Measurements from ENCODE around the gene NPDC1.

The NPDC1 gene

DNA sequence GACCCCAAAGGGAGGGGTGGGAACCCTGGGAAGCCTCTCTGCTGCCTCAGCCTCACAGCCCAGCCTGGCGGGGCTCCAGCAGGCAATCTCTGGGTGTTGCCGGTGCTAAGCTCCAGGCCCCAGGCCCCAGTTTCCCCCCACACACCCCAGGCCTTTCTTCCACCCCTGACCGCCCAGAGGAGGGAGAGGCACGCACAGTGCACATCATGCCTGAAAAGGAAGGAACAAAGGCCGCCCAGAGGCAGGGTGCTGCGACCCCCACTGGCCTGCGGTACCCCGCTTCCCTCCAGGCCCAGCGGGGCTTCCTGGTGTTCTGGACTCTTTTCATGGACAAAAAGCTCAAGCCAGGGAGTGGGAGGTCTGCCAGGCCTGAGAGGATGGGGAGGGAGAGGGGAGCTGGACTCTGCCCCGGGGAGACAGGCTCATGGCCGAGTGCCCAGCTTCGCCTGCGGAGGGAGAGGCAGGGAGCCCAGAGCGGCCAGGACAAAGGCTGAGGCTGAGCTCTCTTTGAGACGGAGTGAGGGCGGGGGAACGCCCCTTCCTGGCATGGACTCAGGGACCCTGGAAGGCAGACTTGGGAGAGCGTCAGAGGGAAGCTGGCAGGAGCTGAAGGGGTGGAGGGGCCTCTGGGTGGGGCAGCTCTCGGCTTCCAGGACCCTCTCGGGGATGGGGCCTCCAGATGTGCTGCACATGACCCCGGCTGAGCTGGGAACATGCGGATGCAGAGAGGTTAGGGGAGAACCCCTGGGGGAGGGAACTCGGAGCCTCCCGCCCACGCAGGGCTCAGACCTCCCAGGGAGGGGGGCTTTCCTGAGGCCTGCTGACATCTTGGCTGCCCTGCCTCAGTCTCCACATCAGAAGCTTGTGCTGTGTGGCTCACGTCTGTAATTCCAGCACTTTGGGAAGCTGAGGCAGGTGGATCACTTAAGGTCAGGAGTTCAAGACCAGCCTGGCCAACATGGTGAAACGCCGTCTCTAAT is 9.7 kb upstream of the NPDC1 start:
- no peak for DNase-seq

DNA sequence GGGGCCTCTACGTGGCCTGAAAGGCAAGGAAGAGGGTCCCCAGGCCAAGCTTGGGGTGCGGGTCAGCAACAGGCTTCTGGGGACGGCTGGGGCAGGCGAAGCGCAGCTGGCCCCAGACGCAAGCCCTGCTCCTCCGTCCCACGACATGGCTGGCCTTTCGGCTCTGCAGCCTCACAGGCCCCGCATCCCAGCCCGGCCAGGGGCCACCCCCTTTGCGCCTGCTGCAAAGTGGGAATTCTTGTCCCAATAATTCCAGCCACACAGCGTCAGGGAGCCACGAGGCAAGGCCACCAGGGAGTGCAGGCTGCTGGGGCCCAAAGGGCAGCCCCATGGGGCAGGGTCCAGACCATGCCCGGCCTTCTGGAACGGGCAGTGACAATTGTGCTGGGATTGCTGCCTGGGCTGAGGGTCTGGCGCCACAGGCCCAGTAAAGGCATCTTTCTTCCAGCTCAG is 9.0 kb upstream of the NPDC1 start:
- DNase-seq = no peak

DNA sequence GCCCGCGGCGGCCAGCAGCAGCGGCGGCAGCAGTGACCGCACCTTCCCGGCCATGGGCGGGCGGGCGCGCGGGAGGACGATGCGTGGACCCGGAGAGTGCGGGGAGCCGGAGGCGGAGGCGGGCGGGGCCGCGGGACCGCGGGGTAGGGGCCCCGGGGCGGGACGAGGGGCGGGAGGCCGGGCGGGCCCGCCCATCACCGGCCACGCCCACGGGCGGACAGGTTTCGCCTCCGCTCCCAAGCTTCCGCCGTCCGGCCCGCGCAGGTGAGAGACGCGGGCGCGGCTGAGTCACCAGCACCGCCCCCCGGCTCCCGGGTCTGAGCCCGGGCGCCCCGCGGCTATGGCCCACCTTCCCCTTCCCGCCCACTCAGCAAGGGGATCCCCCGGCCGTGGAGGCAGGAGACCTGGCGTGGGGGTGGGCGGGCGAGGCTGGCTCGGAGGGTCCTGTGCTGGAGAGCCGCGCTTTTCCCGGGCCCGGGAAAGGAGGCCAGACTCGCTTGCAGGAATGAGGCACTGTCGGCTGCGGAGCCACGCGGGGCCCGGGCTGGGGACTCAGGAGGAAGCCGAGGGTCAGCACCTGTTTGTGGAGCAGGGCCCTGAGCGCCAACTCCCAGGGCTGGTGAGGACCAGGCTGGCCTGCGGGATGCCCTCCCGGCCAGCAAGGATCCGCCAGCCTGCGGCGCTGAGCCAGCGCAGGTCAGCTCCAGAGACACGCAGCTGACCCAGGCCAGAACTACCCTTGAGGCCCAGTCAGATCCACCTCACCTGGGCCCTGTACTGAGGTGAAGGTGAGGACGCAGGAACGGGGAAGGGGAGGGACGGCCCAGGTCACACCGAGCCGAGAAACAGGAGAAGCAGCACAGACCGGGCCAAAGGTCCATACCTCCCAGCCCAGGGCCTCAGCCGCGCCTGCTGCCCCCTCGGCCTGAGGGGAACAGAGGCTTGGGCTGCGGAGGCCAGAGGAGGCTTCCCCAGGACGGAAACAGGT is 8.3 kb upstream of the NPDC1 start, which contains the start of gene ENTPD2:
Gene ENTPD2, minus strand, starts transcription at position 118 of the 988 bp plus-strand sequence. Its CDS starts 64 bp downstream, at position 54.
- peak; percentile 37 for DNase-seq

DNA sequence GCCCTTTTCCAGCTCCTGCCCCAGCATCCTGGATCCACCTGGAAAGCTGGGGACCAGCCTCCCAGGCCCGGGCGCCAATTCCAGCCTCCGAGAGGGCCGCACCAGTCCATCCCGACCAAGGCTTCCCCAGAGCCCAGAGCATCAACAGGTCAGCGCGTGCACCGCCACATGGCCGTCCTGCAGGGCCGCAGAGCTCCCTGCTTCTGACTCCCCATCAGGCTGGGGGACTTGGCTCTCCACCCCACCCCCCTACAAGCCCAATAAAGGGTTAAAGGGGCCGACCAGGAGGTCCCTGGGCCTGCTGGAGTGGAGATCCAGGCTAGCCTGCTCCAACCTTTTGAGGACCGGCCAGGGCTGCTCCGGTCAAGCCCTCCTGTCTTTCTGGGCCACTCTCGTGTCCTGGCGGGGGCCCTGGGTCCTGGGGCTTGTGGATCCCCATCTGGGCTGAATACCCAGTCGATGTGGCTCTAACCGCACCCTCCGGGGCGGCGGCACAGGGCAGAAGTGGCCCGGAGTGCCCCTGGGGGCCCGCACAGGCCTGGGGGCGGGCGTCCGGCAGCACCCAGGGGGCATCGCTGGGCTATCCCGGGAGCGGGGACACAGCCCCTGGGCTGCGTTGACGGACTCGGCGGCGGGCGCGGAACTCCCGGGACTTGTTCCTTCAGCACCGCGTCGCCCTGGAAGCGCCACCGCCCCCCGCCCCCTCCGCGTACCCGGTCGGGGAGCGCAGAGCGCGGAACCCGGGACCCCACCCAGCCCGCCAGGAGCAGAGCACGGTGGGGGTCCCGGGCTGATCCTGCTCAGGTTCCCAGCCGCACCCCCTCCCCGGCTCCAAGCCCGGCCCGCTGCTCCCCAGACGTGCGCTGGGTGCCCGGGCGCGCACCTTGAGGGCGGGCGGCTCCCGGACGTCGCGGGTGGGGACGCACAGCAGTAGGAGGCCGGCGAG is 7.3 kb upstream of the NPDC1 start:
- no peak for DNase-seq

DNA sequence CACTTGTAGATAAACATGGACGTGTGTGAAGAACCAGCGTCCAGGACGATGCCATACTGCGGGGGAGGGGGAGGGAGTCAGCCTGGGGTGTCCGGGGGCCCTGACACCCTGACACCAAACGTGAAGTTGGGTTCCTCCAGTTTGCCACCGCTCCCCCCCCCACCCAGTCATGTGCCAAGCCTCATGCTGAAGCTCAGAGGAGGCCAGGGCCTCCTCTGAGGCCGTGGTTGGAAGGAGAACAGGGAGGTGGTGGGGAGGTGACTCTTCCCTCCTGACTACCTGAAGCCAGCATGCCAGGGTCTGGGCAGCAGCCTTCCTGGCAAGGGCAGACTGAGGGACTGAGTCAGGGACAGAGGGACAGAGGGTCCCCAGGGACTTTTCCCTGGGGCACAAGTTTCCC is 6.3 kb upstream of the NPDC1 start:
- DNase-seq = no peak

DNA sequence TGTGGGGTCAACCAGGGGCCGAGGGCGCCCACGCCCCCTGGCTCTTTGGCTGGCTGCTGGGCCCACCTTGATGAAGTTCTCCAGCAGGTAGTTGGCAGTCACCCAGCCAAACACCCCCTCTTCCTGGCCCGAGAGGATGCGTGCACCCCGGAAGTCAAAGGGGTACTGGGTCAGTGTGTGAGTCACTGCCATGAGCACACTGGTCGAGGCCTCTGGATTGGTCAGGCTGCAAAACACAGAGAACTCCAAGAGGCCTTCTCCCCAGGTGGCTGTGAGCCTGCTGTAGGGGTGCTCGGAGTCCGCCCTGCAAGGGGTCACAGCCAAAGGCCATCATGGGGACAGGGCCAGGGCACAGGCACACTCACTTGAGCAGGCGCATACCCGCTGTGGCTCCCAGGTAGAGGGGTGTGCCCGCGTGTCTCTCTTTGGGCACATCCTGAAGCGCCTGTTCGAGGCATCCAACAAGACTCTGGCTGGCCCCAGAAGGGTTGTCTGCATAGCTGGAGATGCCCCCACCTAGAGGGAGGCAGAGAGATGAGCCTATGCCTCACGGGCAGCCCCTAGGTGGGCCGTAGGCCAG is 5.3 kb upstream of the NPDC1 start:
- no peak for DNase-seq

DNA sequence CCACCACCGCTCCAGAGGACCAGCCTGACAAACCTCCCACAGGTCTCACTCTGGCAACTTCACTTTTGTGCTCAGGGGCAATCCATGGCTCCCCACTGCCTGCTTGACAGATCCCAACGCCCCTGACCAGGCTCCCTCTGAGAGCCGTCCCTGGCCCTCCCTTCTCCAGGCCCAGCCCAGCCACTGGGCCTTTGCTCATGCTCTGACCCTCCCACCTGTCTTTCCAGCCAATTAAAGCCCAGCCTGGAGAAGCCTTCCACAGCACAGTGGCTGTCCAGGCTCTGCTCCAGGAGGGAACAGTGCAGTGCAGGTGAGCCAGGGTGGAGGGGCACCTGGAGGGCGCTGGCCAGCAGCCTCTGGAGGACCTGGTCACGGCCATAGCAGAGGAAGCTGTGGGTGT is 4.6 kb upstream of the NPDC1 start:
- DNase-seq = no peak

DNA sequence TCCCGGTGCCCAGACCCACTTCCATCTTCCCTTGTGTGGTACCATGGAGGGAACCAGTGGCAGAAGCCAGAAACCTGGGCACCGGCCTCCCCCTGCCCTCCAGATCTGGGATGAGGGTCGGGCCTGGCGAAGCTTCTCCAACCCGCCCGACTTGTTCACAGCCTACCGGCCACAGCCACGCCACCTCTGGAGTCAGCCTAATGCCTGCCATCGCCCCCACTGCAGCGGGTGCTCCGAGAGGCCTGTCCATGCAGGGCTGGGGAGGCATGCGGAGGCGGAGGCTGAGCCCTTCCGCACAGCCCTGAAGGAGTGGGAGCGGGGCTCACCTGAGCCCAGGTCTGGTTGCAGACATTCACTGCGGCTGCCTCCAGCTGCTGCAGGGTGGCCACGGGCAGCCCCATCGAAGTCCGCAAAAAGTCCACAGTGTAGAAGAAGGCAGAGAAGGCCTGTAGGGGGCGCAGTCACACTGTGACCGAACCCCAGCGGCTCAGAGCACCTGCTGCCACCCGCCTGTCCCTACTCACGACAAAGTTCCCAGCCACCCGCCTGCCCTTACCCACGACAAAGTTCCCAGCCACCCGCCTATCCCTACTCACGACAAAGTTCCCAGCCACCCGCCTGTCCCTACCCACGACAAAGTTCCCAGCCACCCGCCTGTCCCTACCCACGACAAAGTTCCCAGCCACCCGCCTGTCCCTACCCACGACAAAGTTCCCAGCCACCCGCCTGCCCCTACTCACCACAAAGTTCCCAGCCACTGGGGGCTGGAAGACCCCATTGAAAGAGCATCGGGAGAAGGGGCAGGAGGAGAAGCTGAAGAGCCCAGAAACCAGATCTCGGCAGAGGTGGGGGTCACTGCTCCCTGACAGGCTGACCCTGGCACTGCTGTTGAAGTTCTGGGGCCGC is 3.8 kb upstream of the NPDC1 start:
- peak; percentile 85 for DNase-seq

DNA sequence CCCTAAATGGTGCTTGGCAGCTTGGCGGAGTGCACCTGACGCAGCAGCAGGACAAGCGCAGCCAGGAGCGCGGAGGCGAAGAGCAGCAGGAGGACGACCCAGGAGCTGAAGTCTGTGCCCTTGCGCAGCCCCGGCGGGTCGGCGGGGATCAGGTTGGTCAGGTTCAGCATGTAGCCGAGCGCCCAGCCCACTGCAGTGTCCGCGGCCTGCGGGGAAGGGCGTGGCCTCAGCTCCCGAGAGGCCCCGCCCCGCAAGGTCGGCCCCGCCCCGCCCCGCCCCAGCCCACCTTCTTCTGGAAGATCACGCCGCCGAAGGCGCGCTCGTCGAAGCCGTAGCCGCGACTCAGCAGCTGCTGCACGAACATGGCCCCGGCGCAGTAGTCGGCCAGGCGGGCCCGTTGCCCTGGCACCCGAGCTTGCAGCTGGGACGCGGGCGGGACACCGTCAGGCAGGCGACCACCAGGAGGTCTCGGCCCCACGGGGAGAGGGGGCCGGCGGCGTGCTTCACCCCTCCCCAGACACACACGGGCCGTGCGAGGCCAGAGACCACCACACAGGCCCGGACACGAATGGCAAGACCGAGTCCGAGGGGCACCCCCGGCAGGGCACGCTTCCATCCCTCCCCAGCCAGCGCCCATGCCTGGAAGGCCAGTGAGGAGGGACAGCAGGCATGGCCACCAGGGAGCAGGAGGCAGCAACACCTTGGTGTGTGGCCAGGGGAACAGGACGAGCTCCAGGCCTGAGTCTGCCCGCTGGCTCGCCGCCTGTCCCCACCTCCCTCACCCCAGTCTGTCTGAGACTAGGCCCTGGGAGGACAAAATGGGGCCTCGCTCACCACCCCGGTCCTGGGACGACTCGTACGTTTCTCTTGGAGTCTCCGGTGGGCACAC is 2.9 kb upstream of the NPDC1 start:
- no peak for DNase-seq

DNA sequence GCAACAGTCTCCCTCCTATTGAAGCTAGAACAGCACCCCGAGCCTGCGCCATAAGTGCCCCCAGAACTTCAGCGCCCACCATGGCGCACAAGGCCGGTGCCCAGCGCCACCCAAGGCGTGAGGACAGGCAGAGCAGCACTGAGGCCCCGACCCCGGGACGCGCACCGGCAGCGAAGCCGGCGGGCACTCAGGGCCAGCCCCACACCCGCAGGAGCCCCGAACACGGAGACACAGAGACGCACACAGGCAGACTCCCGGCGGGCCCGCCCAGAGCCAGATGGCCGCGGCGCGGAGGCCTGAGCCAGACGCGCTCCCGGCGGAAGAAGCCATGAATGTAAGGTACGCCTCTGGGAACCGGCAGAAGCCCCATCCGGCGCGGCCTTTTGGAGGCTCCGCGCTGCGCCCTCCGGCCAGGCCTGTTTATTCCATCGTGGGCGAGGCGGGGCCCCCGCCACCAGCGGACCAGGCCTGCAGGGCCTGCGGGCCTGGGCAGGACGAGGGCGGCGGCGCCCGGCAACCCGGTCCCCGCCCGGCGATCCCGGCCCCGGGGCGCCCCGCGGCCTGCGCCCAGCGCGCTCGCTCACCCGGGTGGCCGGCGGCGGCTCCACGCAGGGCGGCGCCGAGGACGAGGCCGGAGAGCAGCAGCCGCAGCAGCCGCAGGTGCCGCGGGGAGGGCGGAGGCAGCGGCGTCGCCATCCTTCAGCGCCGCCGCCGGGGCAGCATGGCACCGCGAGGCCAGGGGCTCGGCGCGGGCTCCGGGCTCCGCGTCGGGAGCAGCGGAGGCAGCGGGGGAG is 486 bp downstream of the NPDC1 start:
- DNase-seq = peak; percentile 44

DNA sequence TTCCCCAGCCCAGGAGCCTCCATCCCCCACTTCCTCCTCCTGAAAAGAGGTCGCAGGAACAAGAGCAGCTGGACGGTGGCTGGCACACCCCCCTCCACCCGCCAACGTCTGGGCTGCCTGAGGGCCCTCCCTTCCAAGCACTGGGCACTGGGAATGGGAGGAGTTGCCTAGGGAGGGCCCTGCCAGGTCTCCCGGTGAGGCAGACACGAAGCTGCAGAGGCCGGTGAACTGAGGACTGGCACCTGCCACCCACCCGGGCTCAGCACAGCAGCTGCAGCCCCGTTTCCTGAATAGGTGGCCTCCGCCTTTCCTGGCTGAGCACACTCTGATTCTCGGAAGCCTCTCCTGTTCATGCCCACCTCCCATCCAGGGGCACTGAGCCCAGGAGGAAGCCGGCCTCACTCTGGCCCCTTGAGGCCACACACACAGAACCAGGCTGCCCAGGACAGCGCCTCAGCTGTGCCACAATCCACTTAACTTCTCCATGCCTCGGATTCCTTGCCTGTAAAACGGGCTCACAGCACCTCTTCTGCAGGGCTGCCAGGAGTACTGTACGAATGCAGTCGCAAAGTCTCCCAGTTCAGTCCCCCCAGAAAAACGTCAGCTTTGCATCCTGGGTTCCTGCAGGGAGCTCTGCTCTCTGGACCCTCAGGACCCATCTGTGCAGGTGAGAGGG is 1.3 kb downstream of the NPDC1 start:
- no peak for DNase-seq

DNA sequence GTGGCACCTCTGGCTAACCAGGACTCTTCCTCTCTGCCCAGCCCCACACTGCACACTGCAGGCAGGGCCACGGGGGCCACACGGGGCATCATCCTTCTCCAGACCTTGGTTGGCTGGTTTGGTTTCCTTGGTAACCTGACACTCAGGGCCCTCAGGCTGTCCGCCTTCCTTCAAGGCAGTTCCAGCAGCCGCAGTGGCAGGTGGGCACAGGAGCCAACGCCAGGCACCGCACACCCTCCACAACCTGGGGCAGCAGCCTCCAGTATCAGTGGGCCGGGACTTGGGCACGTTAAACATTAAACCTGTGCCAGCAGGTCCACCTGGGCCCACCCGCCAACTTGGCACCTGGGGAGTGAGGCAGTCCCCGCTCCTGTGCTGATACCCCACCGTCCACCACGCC is 1.9 kb downstream of the NPDC1 start:
- no peak for DNase-seq

DNA sequence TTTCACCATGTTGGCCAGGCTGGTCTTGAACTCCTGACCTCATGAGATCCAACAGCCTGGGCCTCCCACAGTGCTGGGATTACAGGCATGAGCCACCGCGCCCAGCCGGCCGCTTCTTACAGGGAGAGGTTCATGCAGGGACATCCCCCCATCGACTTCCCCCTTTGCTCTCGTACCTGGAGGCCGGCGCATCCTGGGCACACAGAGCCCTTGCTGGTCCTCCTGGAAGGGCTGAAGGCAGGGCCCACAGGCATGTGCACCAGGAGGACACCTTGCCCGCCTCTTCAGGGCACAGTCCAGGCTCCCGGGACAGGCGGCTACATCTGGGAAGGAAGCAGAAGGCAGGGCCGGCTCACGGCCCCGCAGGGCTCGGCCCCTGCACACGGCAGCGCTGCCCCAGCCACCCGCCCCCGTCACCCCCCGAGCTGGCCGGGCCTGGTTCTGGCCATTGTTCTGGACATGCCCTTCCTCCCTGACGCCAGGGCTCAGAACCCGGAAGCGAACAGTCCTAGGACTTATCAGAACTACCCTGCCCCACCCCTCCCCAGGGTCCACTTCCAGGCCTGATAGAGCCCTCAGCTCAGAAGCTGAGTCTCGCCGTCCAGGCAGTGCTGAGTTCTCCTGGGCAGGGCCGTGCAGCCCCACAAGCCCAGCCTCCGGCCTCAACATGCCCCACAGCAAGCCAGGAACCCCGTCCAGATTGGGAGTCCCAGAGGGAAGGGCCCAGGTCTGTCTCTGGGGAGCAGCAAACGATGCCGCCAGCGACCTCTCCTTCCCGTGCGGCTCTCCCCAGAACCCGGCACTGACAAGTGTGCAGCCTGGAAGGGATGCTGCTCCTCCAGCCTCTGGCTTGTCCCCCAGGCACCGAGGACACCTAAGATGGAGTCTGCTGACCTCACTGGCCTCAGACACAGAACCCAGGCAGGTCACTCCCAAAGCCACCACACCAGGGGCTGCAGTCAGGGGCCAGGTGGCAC is 2.9 kb downstream of the NPDC1 start:
- no peak for DNase-seq

DNA sequence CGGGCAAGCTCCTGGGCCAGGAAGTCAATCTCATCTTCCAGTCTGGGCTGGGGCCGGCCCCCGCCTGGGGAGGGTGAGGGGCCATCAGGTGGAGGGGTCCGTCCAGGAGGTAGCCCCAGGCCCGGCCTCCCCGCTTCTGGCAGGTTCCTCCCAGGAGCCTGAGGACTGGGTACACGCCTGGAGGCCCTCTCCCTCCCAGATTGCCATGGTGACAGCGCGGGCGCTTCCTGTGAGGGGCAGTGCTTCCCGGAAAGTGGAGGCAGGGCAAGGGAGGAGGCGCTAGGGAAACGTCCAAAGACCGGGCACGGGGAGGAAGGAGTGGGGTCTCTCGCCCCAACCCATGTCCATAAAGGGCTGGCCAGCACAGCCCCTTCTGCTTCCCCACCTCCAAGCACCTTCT is 4.9 kb downstream of the NPDC1 start:
- no peak for DNase-seq

DNA sequence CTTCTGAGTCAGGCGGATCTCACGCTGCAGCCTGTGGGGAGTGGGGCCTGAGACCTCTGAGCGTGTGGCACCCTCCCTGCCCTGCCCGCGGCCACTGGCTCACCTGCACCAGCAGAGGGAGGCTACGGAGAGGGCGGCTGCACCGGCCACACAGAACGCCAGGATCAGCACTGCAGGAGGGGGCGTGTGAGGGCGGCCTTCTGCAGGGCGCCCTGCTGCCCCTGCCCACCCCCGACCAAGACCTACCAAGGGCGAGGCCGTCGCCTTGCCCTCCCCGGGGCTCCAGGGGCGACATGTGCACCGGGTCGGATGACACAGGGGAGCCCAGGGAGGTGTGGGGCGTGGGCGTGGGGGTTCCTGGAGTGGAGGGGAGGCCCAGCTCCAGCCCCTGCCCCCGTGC is 5.4 kb downstream of the NPDC1 start:
- no peak for DNase-seq

DNA sequence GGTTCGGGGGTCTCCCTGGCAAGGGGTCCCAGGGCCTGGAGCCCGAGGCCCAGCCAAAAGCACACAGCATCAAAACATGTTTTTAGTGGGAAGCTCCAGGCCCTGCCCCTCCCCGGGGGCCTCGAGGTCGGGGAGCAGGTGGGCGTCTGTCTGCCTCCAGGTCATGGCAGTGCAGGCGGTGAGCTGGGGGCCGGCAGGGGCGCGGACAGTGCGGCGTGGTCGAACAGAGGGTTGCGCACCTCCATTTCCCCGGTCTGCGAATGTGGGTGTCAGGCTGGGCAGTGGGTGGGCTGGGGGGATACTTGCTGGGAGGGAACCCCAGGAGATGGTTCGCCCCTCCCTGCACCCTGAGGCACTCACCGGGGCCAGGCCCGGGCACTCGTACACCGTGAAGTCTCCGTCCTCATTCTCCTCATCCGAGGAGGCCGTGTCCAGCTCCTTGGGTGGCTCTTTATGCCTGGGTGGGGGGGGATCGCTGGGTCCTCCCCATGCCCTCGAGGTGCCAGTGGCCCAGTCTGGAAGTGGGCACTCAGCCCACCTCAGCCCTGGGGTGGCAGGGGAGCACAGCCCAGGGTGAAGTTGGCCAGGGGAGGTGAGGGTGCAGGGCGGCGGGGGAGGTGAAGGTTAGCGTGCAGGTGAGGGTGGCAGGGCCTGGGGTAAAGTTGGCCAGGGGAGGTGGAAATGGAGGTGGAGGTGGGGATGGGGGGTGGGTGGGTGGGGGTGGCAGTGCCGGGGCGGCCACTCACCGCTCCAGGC is 6.2 kb downstream of the NPDC1 start:
- DNase-seq = no peak

Measured in activated CD4-positive, alpha-beta T cell treated with anti-CD3 and anti-CD28 coated beads for 48 hours (primary cell).